ENCODE results near the gene SIGLEC12. TPM values are rescaled to one million over a fixed set of nuclear protein-coding genes. Genes with fewer than 3 reads are reported as not detected.
A peak's percentile ranks its signal among the peaks of the same experiment; 100 is the strongest.

The SIGLEC12 gene
- total RNA-seq, 5 donors from 2014 or later (not counting 1 experiment from before 2014, with no cell fraction given): not detected

DNA sequence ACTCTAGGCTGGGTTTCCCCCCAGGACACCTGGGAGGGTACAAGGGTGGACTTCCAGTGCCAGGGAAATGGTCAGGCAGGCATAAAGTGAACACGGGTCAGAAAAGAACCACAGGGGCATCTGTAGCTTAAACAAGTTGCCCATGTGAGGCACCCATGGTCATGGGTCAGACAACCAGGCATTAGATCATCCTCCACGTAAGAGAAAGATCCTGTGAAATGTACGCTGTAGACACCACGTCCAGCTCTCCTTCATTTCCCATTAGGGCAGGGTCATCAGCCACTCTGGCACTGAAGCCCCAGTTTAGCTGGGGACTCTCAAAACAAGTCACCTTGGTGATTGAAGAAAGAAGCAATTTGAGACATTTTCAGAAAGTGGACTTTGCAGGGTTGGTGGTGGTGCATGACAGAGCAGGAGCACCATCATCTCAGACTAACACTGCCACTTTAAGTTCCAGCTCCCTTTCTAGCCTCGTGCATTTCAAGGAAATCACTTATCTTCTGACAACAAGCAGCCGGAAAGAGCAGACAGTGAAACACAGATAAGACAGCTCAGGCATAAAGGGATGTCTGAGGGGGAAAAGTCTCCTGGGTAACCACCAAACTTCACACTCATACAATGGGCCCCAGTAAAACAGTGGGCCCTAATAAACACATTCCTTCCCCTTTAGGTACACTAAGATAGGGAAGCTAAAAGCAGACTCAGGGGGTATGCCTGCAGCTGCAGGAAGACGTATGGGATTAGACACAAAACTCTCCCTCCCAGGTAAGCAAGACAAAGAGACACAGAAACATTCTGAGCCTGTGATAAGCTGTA, 46.0 kb upstream of the SIGLEC12 start:
- POLR2A ChIA-PET: no interaction called here
- no peak overlapping the region for H3K4me3 ChIP-seq (ENCODE audit: control insufficient read depth in 1 of 2, extremely low read depth in 1 of 2, low read length in 1 of 2)

GRCh38 chr19:51546650-51547396, 45.2 kb upstream of the SIGLEC12 start:
- H3K9me3 Mint-ChIP-seq: peaks cover 0 to 6% (median 0%) of the 10 kb centered on the region in 3 donors
- ATAC-seq (replicated peaks in 1 of 4) (no peak), DNase-seq (peak in 1 of 35 experiments; percentile 19)
- H3K4me3 ChIP-seq (ENCODE audit: control insufficient read depth in 1 of 2, extremely low read depth in 1 of 2, low read length in 1 of 2): no peak overlapping the region
- no peak overlapping the region for H3K27ac ChIP-seq (ENCODE audit: low read length)
- H3K4me3 Mint-ChIP-seq: no peak overlapping the region
- H3K4me1 ChIP-seq (ENCODE audit: control insufficient read depth in 1 of 2, extremely low read depth in 1 of 2, insufficient read depth in 2 of 2, low read length in 2 of 2): peaks cover 0 to 8% of the 10 kb centered on the region in 2 experiments
- H3K9me3 ChIP-seq: no peaks in the 10 kb centered on the region
- WGBS (ENCODE audit: insufficient coverage): no CpG with 5 or more reads among the region's 10 CpGs
- H3K36me3 Mint-ChIP-seq: no peaks in the 10 kb centered on the region
- peaks cover 0 to 76% of the 10 kb centered on the region in 2 experiments for H3K27me3 ChIP-seq (replicated peaks in 1 of 2; ENCODE audit: control insufficient read depth in 2 of 2, extremely low read depth in 1 of 2, insufficient read depth in 2 of 2, low read length in 1 of 2)
- peaks cover 6 to 25% (median 9%) of the 10 kb centered on the region in 3 donors for H3K4me1 Mint-ChIP-seq
- peaks cover 59 to 65% of the 10 kb centered on the region in 2 donors for H3K27me3 Mint-ChIP-seq
- CTCF ChIA-PET: no interaction called here
- H3K27ac Mint-ChIP-seq: no peak overlapping the region
- H3K36me3 ChIP-seq (ENCODE audit: control insufficient read depth in 2 of 2, extremely low read depth in 1 of 2, insufficient read depth in 1 of 2, low read length in 1 of 2): no peaks in the 10 kb centered on the region
- POLR2A ChIA-PET: no interaction called here

More for the DNA sequence above, 46.0 kb upstream of the SIGLEC12 start:
- Mint-ChIP-seq H3K9me3 (peaks cover 0 to 9% (median 0%) of the 10 kb centered on the region in 3 donors), H3K27me3 (peaks cover 60 to 65% of the 10 kb centered on the region in 2 donors), H3K4me1 (peaks cover 10 to 31% (median 16%) of the 10 kb centered on the region in 3 donors), H3K4me3 (no peak overlapping the region), H3K27ac (peak overlapping the region in 1 of 2 donors; percentile 23), H3K36me3 (no peaks in the 10 kb centered on the region)
- Histone ChIP-seq H3K27me3 (replicated peaks in 1 of 2; ENCODE audit: control insufficient read depth in 2 of 2, extremely low read depth in 1 of 2, insufficient read depth in 2 of 2, low read length in 1 of 2) (peaks cover 0 to 74% of the 10 kb centered on the region in 2 experiments), H3K27ac (ENCODE audit: low read length) (no peak overlapping the region), H3K36me3 (ENCODE audit: control insufficient read depth in 2 of 2, extremely low read depth in 1 of 2, insufficient read depth in 1 of 2, low read length in 1 of 2) (no peaks in the 10 kb centered on the region), H3K9me3 (no peaks in the 10 kb centered on the region), H3K4me1 (ENCODE audit: control insufficient read depth in 1 of 2, extremely low read depth in 1 of 2, insufficient read depth in 2 of 2, low read length in 2 of 2) (peaks cover 0 to 8% of the 10 kb centered on the region in 2 experiments)
- 17% methylated on average over 2 of the region's 7 CpGs for WGBS (ENCODE audit: insufficient coverage)
- DNase-seq: no peak
- CTCF ChIA-PET: interaction anchor here in 1 of 2 donors (0.6 kb wide), 1 partner anchor 32 kb away, joined by 4 read pairs; no protein-coding TSS in a partner anchor
- ATAC-seq (replicated peaks in 1 of 4): no peak

DNA sequence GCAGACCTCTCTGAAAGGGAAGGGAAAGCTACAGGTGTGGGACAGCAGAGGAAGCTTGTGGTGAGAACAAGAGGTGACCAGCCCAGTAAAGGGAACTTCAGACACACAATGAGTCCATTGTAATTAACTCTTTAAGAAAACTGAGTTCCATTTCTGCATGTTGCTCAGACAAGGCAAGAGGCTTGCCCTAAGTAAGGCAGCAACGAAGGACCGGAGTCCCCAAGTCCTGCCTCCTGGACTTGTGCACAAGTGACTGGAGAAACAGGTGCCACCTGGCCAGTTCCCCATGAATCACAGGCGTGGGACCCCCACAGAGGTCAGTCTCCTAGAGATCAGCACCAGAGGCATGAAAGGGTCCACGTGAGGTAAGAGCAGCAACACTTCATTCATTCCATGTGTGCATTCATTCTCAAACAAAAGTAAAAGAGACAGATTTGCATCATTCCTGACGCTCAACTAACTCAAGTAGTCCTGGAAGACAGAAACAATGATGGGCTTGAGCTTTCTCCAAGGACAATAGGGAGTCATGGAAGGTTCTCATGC, 44.6 kb upstream of the SIGLEC12 start:
- Mint-ChIP-seq H3K4me3 (no peak overlapping the region), H3K27ac (no peak overlapping the region), H3K4me1 (peaks cover 0 to 19% (median 3%) of the 10 kb centered on the region in 3 donors), H3K36me3 (no peaks in the 10 kb centered on the region), H3K27me3 (peaks cover 59 to 64% of the 10 kb centered on the region in 2 donors), H3K9me3 (peaks cover 0 to under 1% (median 0%) of the 10 kb centered on the region in 3 donors)
- Histone ChIP-seq H3K36me3 (ENCODE audit: control insufficient read depth in 2 of 2, extremely low read depth in 1 of 2, insufficient read depth in 1 of 2, low read length in 1 of 2) (no peaks in the 10 kb centered on the region), H3K27ac (ENCODE audit: low read length) (no peak overlapping the region), H3K4me3 (ENCODE audit: control insufficient read depth in 1 of 2, extremely low read depth in 1 of 2, low read length in 1 of 2) (no peak overlapping the region), H3K9me3 (no peaks in the 10 kb centered on the region), H3K27me3 (replicated peaks in 1 of 2; ENCODE audit: control insufficient read depth in 2 of 2, extremely low read depth in 1 of 2, insufficient read depth in 2 of 2, low read length in 1 of 2) (peaks cover 0 to 75% of the 10 kb centered on the region in 2 experiments), H3K4me1 (ENCODE audit: control insufficient read depth in 1 of 2, extremely low read depth in 1 of 2, insufficient read depth in 2 of 2, low read length in 2 of 2) (peaks cover 0 to 8% of the 10 kb centered on the region in 2 experiments)
- ATAC-seq (replicated peaks in 1 of 4) (no peak), DNase-seq (no peak)
- POLR2A ChIA-PET: no interaction called here
- CTCF ChIA-PET: no interaction called here
- WGBS (ENCODE audit: insufficient coverage): 70% methylated on average over 3 of the region's 5 CpGs

DNA sequence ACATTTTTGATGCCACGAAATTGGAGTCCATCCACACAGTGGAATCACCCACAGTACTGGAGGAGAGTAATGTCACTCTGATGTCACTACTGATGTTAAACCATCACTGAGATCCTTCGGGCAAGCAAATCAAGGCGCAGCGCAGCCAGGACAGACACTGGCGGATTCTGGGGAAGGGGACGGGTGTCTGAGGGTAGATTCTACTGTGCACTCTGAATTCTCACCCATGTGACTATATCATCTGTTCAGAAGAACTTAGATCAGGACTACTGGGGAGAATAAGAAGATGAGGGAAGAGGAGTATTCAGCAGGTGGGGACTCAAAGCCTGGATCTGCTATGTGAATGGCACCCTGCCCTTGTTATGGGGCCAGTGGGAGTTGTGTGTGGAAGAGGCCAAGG, 42.4 kb upstream of the SIGLEC12 start:
- WGBS (ENCODE audit: insufficient coverage): no CpG with 5 or more reads among the region's 6 CpGs
- Histone ChIP-seq H3K36me3 (ENCODE audit: control insufficient read depth in 2 of 2, extremely low read depth in 1 of 2, insufficient read depth in 1 of 2, low read length in 1 of 2) (no peaks in the 10 kb centered on the region), H3K4me1 (ENCODE audit: control insufficient read depth in 1 of 2, extremely low read depth in 1 of 2, insufficient read depth in 2 of 2, low read length in 2 of 2) (peaks cover 0 to 6% of the 10 kb centered on the region in 2 experiments), H3K4me3 (ENCODE audit: control insufficient read depth in 1 of 2, extremely low read depth in 1 of 2, low read length in 1 of 2) (no peak overlapping the region), H3K27me3 (replicated peaks in 1 of 2; ENCODE audit: control insufficient read depth in 2 of 2, extremely low read depth in 1 of 2, insufficient read depth in 2 of 2, low read length in 1 of 2) (peaks cover 0 to 59% of the 10 kb centered on the region in 2 experiments), H3K9me3 (no peaks in the 10 kb centered on the region), H3K27ac (ENCODE audit: low read length) (no peak overlapping the region)
- Mint-ChIP-seq H3K9me3 (no peaks in the 10 kb centered on the region), H3K36me3 (no peaks in the 10 kb centered on the region), H3K27ac (no peak overlapping the region), H3K4me3 (no peak overlapping the region), H3K4me1 (peaks cover 0 to 10% (median 0%) of the 10 kb centered on the region in 3 donors), H3K27me3 (peaks cover 59 to 60% of the 10 kb centered on the region in 2 donors)
- ChIA-PET POLR2A (no interaction called here), CTCF (no interaction called here)
- DNase-seq (no peak), ATAC-seq (replicated peaks in 1 of 4) (no peak)

GRCh38 chr19:51542699-51543098, 41.1 kb upstream of the SIGLEC12 start:
- Mint-ChIP-seq H3K27ac (no peak overlapping the region), H3K9me3 (no peaks in the 10 kb centered on the region), H3K36me3 (no peaks in the 10 kb centered on the region), H3K27me3 (peaks cover 58 to 62% of the 10 kb centered on the region in 2 donors), H3K4me3 (no peak overlapping the region), H3K4me1 (peaks cover 0 to 3% (median 0%) of the 10 kb centered on the region in 3 donors)
- H3K4me3 ChIP-seq (ENCODE audit: control insufficient read depth in 1 of 2, extremely low read depth in 1 of 2, low read length in 1 of 2): no peak overlapping the region
- CTCF ChIA-PET: no interaction called here
- POLR2A ChIA-PET: no interaction called here
- ATAC-seq (replicated peaks in 1 of 4) (no peak), DNase-seq (no peak)
- WGBS (ENCODE audit: insufficient coverage): 79% methylated on average over 4 of the region's 5 CpGs
- H3K27ac ChIP-seq (ENCODE audit: low read length): no peak overlapping the region
- H3K9me3 ChIP-seq: no peaks in the 10 kb centered on the region
- H3K36me3 ChIP-seq (ENCODE audit: control insufficient read depth in 2 of 2, extremely low read depth in 1 of 2, insufficient read depth in 1 of 2, low read length in 1 of 2): no peaks in the 10 kb centered on the region
- peaks cover 0 to 6% of the 10 kb centered on the region in 2 experiments for H3K4me1 ChIP-seq (ENCODE audit: control insufficient read depth in 1 of 2, extremely low read depth in 1 of 2, insufficient read depth in 2 of 2, low read length in 2 of 2)
- peaks cover 0 to 60% of the 10 kb centered on the region in 2 experiments for H3K27me3 ChIP-seq (replicated peaks in 1 of 2; ENCODE audit: control insufficient read depth in 2 of 2, extremely low read depth in 1 of 2, insufficient read depth in 2 of 2, low read length in 1 of 2)

Measured in T-cell (primary cell).